Keratinocyte (primary cell): ENCODE results near the gene CNTNAP2.

Experiments
- CTCF ChIP-seq, 3 experiments: IDR thresholded peaks in 1 of 3; conservative IDR thresholded peaks in 1 of 3; optimal IDR thresholded peaks in 1 of 3; 2 replicates in 2 of 3; 3 replicates in 1 of 3; pipeline versions ENCODE3 to v1.5.1; 2011; ENCODE audit warnings: low read length in 3 of 3, mild to moderate bottlenecking in 3 of 3, moderate library complexity in 2 of 3, control low read depth in 1 of 3, inconsistent platforms in 1 of 3; ENCODE audit not compliant: insufficient read depth in 2 of 3; ENCODE audit errors: extremely low read depth in 1 of 3
- EZH2 ChIP-seq: IDR thresholded peaks from one replicate; pipeline ENCODE4 v1.6.1; 2012; ENCODE audit warnings: inconsistent platforms, mild to moderate bottlenecking, low read length, moderate library complexity

GRCh38 chr7:148093375-148094166 lies 1977.0 kb downstream of the CNTNAP2 start:
- TF ChIP-seq CTCF (optimal IDR thresholded peaks at IDR 0.05 in 1 of 3, IDR thresholded peaks at IDR 0.05 in 1 of 3, conservative IDR thresholded peaks at IDR 0.05 in 1 of 3; ENCODE audit: extremely low read depth in 1 of 3, insufficient read depth in 2 of 3, low read length in 3 of 3) (no peak), EZH2 (no peak)
